Measurements from ENCODE around the gene CNTN4.

CNTN4 gene

GRCh38 chr3:2822611-2823010 is 723.9 kb downstream of the CNTN4 start:
- no peak for DNase-seq

GRCh38 chr3:2823031-2823430 is 724.4 kb downstream of the CNTN4 start:
- no peak for DNase-seq

GRCh38 chr3:2823437-2824211 is 725.0 kb downstream of the CNTN4 start:
- no peak for DNase-seq

- no peak for DNase-seq
Measured at GRCh38 chr3:2826036-2826435, 727.4 kb downstream of the CNTN4 start.

- no peak for DNase-seq
Measured at GRCh38 chr3:2826453-2826852, 727.8 kb downstream of the CNTN4 start.

GRCh38 chr3:2837239-2837638 is 738.6 kb downstream of the CNTN4 start:
- no peak for DNase-seq

- peak; percentile 4 for DNase-seq
Measured at GRCh38 chr3:2837910-2838309, 739.2 kb downstream of the CNTN4 start.

- DNase-seq = no peak
Measured at GRCh38 chr3:2838546-2839157, 740.0 kb downstream of the CNTN4 start.

DNA sequence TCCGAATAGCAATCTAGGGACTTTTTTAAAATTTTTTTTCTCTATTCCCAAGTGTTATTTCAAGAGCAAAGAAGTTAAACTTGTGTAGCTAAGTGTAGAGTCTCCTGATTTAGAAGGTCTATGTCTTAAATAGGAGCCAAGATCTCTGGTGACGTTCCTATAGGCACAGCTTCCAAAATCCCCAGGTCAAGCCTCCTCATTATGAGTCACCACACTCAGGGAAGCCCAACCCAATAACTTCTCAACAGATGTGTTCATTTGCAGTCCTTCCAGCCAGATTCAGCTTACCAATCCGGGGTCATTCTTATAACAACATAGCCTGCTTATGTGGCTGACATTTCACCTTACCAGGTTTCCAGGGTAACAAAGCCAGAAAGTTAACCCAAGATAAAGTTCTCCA is 741.2 kb downstream of the CNTN4 start:
- no peak for DNase-seq

GRCh38 chr3:2847062-2847841 is 748.6 kb downstream of the CNTN4 start:
- no peak for DNase-seq

- no peak for DNase-seq
Measured at GRCh38 chr3:2849092-2849491, 750.4 kb downstream of the CNTN4 start.

DNA sequence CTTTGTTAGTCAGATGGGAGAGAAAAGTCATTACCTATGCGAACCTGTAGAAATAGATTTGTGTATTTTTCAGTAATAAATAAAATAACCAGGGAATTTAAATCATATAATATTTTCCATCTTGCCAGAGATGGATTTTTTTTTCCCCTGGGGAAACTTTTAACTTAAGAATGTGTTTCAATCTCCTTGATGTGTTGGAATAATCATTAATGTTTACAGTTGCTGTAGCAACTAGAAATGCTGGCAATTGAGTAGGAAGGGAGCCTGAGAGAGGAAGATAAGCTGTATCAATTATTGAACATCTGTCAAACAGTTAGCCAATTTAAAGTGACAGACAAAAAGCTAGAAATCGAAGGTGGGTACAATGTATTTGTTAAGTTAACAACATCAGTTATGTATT is 752.0 kb downstream of the CNTN4 start:
- no peak for DNase-seq

- no peak for DNase-seq
Measured at GRCh38 chr3:2851361-2851760, 752.7 kb downstream of the CNTN4 start.

DNA sequence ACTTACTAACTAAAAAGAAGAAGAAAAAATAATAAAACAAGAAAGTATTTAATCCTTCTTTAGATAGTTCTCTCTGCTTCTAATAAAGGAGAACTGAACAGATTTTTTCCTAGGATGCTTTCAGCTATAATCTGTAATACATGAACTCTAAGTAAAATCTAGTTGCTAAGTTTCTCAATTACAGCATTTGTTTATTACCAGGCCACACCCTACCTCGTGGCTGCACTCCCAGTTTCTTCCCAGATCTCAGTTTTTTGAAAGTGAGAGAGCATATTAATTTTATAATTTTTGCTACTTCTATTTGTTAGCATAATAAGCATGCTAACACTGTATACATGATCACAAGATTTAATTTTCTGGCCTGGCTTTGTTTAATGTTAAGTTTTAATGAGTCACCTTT is 753.2 kb downstream of the CNTN4 start:
- no peak for DNase-seq

DNA sequence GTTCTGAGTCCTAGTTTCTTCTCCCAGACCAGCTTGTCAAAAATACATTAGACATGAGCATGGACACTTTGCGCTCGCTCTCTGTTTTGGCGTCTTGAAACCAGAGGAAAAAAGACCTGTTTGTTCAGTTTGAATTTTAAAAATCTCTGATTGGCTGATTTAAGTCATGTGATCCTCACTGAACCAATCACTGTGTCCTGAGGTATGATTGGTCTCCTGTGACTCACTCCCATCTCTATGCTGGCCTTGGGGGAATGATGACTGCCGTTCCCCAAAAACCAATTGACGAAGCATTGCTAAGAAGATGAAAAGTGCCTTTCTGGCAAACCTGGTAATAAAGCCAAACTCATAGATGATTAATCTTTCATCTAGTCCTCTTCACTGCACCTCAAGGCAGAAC is 755.0 kb downstream of the CNTN4 start:
- DNase-seq = no peak

DNA sequence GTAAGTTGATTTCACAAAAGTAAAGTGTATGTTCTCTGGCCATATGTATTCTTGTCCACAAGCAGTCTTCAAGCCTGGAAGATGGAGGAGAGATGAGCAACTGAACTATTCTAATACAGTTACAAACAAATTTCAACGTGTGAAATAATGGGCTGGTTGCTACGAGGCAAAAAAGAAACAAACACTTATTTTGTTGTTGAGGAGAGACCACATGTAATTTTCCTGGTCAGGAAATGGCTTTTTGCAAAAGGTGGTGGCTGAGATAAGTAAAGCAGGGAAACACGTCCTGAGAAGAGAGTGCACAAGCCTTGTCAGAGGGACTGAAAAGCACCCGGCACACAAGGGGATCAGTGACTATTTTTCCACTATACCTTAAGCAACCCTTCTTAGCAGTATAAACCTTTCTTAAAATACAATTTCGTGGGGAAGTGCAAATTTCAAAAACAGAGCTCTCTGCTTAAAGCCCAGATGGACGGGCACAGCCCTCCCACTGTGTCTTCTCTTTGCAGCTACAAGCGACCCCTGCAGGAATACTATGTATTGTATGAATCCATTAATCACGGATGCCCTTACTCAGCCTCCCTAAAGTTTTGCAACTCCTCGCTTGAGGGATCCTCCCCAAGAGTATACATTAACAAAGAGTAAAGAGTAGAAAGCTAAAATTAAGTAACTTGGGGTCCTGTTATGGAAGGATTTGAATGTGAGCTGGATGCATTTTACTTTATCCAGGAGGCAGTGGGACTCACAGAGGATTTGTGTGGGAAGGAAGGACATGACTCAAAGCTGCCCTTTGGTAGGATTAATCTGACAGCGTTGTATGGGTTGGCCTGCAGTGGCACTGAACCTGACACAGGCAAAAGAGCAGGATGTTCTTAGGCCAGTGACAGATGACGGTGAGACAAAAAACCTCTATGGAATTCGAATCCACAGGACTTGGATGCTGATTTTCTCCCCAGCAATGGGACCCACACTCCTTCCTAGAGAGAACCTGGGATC is 757.8 kb downstream of the CNTN4 start:
- DNase-seq = no peak

DNA sequence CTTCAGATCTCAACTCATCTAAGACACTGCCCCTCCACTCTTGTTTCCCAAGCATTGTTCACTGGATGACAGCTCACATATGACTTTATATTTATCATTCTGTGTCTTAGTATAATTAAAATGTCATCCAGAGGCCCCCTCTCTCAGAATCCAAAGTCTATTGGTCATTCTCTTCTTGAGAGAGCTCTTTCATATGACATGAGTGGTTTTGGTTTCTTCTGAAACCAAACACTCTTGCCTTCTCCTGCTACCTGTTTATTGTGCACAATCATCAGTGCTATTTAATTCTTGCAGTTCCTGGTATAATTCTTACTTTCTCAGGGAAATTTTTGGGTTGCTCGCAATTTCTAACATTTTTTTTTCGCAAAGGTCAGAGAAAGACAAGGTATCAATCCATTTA is 762.0 kb downstream of the CNTN4 start:
- DNase-seq = no peak

GRCh38 chr3:2861120-2861519 is 762.5 kb downstream of the CNTN4 start:
- no peak for DNase-seq

- DNase-seq = no peak
Measured at GRCh38 chr3:2861920-2862319, 763.3 kb downstream of the CNTN4 start.

DNA sequence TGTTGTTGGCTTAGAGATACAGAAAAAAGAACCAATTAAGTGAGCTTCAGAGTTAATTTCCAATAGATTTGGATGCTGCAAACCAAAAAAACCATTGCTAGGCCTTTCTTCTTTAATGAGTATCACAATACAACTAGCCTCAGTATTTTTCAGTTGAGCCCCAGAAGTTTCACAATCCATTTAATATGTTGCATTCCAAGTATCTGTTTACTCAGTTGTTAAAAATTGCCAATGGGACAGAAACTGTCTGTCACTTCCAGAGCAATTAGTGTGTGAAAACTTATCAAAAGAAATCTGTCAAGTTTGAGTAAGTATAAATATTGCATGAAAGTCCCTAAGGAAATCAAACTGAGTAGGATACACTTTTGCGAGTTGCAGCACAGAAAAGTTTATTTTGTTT is 763.7 kb downstream of the CNTN4 start:
- no peak for DNase-seq

DNA sequence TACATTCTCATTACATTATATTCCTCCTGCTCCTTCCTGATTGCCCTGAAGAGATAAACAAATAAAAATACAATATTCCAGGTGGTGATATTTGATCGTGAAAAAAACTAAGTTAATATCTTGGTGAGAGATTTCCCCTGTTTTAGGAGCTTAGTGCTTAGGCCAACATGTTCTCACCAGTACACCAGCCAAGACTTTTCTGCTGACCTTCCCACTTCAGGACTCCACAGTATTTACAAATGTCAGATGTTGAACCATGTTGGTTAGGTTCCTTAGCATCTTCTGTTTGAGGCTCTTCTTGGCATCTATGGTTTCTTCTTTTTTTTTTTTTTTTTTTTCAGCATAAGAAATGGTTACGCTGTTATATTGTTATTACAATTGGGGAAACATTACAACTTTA is 764.5 kb downstream of the CNTN4 start:
- no peak for DNase-seq

GRCh38 chr3:2869905-2870304 is 771.2 kb downstream of the CNTN4 start:
- no peak for DNase-seq
